Keratinocyte (primary cell): ENCODE measurements around the gene MLNR. TPM values are rescaled to one million over a fixed set of nuclear protein-coding genes. Genes with fewer than 3 reads are reported as not detected.

Experiments used
- DNase-seq: peaks from one replicate; pipeline ENCODE4 v3.0.0-alpha.2; 2011; ENCODE audit warnings: low read depth, missing footprints, low spot score
- FAIRE-seq: peaks from 2 replicates; lab custom pipeline; 2011; peaks lifted over from hg19 to GRCh38; lab: Jason Lieb, UNC
- H2AFZ ChIP-seq: 2 replicates; pipeline ENCODE4 v1.6.0; 2012; ENCODE audit warnings: low read length, control low read depth, inconsistent platforms; ENCODE audit not compliant: control insufficient read depth
- H3K27ac ChIP-seq: 2 replicates; pipeline ENCODE4 v1.5.1; 2011; ENCODE audit warnings: low read length; ENCODE audit not compliant: control insufficient read depth, insufficient read depth
- H3K27me3 ChIP-seq: 3 replicates; pipeline ENCODE4 v1.6.0; 2011; ENCODE audit warnings: low read length; ENCODE audit not compliant: control insufficient read depth, insufficient read depth; ENCODE audit errors: extremely low read depth
- H3K36me3 ChIP-seq, 2 experiments: 2 replicates in 1 of 2; 3 replicates in 1 of 2; pipeline ENCODE4 v1.5.1; 2011; ENCODE audit warnings: low read length in 2 of 2, mild to moderate bottlenecking in 1 of 2; ENCODE audit not compliant: control insufficient read depth in 2 of 2, insufficient read depth in 2 of 2; ENCODE audit errors: extremely low read depth in 1 of 2
- H3K4me1 ChIP-seq: 3 replicates; pipeline ENCODE4 v1.5.1; 2011; ENCODE audit warnings: low read length; ENCODE audit not compliant: control insufficient read depth, insufficient read depth; ENCODE audit errors: extremely low read depth
- H3K4me2 ChIP-seq: 3 replicates; pipeline ENCODE4 v1.6.0; 2011; ENCODE audit warnings: low read depth, low read length; ENCODE audit not compliant: control insufficient read depth, insufficient read depth; ENCODE audit errors: extremely low read depth
- H3K4me3 ChIP-seq, 3 experiments: fragments of 200-600 bp in 1 of 3; sonication (generic) in 1 of 3; 2 replicates in 2 of 3; 3 replicates in 1 of 3; pipeline ENCODE4 v1.5.1; 2011 to 2016; ENCODE audit warnings: low read length in 3 of 3, mild to moderate bottlenecking in 3 of 3, control low read depth in 2 of 3, inconsistent platforms in 1 of 3, low read depth in 1 of 3, mixed read lengths in 1 of 3, mixed run types in 1 of 3, moderate library complexity in 1 of 3; ENCODE audit not compliant: control insufficient read depth in 2 of 3, insufficient read depth in 2 of 3; ENCODE audit errors: extremely low read depth in 1 of 3
- H3K79me2 ChIP-seq: 2 replicates; pipeline ENCODE4 v1.6.0; 2012; ENCODE audit warnings: low read length; ENCODE audit not compliant: control insufficient read depth, insufficient read depth
- H3K9ac ChIP-seq: 3 replicates; pipeline ENCODE4 v1.6.0; 2011; ENCODE audit warnings: low read length; ENCODE audit not compliant: control insufficient read depth, insufficient read depth; ENCODE audit errors: extremely low read depth
- H3K9me1 ChIP-seq: 3 replicates; pipeline ENCODE4 v1.6.0; 2011; ENCODE audit warnings: low read length; ENCODE audit not compliant: control insufficient read depth, insufficient read depth; ENCODE audit errors: extremely low read depth
- H3K9me3 ChIP-seq: 2 replicates; pipeline ENCODE4 v1.5.1; 2012; ENCODE audit warnings: low read depth, low read length; ENCODE audit not compliant: control insufficient read depth
- H4K20me1 ChIP-seq: 3 replicates; pipeline ENCODE4 v1.6.0; 2011; ENCODE audit warnings: low read length; ENCODE audit not compliant: control insufficient read depth, insufficient read depth; ENCODE audit errors: extremely low read depth
- EZH2 ChIP-seq: IDR thresholded peaks from one replicate; pipeline ENCODE4 v1.6.1; 2012; ENCODE audit warnings: inconsistent platforms, mild to moderate bottlenecking, low read length, moderate library complexity
- dilution Hi-C: fragments of 300-500 bp; cut with MboI; formaldehyde crosslinking; loops from one replicate; pipeline ENCODE4 v1.7.0; 2020; ENCODE audit warnings: low sequenced_read_pairs; ENCODE audit not compliant: extremely low pct_ligation_motif_present
- polyA plus RNA-seq, 5 experiments: library from polyadenylated mRNA; depleted of rRNA in 3 of 5; stranded (reverse) in 3 of 5; stranded (forward) in 1 of 5; unstranded in 1 of 5; fragments of >200 nt; gene quantifications; 1 replicate in 1 of 5; 2 replicates in 3 of 5; 3 replicates in 1 of 5; pipeline versions ENCODE4 v1.2.1 to v1.2.3, GENCODE V29; 2011 to 2012; ENCODE audit warnings: missing spikeins in 2 of 5, low read depth in 1 of 5, low replicate concordance in 1 of 5
- TF ChIP-seq, protein P1 (sequence below), 3 experiments: IDR thresholded peaks in 1 of 3; conservative IDR thresholded peaks in 1 of 3; optimal IDR thresholded peaks in 1 of 3; 2 replicates in 2 of 3; 3 replicates in 1 of 3; pipeline versions ENCODE3 to v1.5.1; 2011; ENCODE audit warnings: low read length in 3 of 3, mild to moderate bottlenecking in 3 of 3, moderate library complexity in 2 of 3, control low read depth in 1 of 3, inconsistent platforms in 1 of 3; ENCODE audit not compliant: insufficient read depth in 2 of 3; ENCODE audit errors: extremely low read depth in 1 of 3

MLNR gene
- polyA plus RNA-seq, 1 donor (not counting 4 experiments of a cell fraction or from before 2014, with no cell fraction given), result not detected

DNA sequence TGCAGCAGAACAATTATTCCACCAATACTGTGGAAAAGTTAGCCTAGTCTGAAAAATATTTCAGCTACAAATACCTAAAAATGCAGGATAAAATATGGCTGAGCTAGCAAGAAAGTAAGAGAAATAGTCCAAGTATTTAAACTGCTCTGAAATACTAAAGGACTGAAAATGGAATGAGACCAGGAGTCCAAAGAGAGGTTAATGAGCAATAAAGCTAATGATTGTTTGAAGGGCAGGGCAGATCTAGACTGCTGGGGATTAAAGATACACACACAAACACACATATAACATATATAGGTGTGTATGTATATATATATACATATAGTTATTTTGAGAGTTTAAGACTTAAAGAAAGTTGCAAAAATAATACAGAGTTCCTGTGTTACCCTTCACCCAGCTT lies 25.0 kb downstream of the MLNR start:
- Histone ChIP-seq H3K4me3 (no peak overlapping the region), H3K9me3 (no peaks in the 10 kb centered on the region), H3K9me1 (no peaks in the 10 kb centered on the region), H3K79me2 (peaks cover 7% of the 10 kb centered on the region), H2AFZ (no peak overlapping the region), H3K4me2 (no peak overlapping the region), H4K20me1 (no peaks in the 10 kb centered on the region), H3K9ac (no peak overlapping the region), H3K4me1 (peaks cover 3% of the 10 kb centered on the region), H3K27ac (no peak overlapping the region), H3K27me3 (peaks cover 3% of the 10 kb centered on the region), H3K36me3 (no peaks in the 10 kb centered on the region)
- FAIRE-seq, result no peak
- dilution Hi-C loops, result no loop called here
- TF ChIP-seq, protein P1, sequence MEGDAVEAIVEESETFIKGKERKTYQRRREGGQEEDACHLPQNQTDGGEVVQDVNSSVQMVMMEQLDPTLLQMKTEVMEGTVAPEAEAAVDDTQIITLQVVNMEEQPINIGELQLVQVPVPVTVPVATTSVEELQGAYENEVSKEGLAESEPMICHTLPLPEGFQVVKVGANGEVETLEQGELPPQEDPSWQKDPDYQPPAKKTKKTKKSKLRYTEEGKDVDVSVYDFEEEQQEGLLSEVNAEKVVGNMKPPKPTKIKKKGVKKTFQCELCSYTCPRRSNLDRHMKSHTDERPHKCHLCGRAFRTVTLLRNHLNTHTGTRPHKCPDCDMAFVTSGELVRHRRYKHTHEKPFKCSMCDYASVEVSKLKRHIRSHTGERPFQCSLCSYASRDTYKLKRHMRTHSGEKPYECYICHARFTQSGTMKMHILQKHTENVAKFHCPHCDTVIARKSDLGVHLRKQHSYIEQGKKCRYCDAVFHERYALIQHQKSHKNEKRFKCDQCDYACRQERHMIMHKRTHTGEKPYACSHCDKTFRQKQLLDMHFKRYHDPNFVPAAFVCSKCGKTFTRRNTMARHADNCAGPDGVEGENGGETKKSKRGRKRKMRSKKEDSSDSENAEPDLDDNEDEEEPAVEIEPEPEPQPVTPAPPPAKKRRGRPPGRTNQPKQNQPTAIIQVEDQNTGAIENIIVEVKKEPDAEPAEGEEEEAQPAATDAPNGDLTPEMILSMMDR (optimal IDR thresholded peaks at IDR 0.05 in 1 of 3, IDR thresholded peaks at IDR 0.05 in 1 of 3, conservative IDR thresholded peaks at IDR 0.05 in 1 of 3; ENCODE audit: extremely low read depth in 1 of 3, insufficient read depth in 2 of 3, low read length in 3 of 3), result no peak
- no peak for TF ChIP-seq EZH2
- no peak for DNase-seq

DNA sequence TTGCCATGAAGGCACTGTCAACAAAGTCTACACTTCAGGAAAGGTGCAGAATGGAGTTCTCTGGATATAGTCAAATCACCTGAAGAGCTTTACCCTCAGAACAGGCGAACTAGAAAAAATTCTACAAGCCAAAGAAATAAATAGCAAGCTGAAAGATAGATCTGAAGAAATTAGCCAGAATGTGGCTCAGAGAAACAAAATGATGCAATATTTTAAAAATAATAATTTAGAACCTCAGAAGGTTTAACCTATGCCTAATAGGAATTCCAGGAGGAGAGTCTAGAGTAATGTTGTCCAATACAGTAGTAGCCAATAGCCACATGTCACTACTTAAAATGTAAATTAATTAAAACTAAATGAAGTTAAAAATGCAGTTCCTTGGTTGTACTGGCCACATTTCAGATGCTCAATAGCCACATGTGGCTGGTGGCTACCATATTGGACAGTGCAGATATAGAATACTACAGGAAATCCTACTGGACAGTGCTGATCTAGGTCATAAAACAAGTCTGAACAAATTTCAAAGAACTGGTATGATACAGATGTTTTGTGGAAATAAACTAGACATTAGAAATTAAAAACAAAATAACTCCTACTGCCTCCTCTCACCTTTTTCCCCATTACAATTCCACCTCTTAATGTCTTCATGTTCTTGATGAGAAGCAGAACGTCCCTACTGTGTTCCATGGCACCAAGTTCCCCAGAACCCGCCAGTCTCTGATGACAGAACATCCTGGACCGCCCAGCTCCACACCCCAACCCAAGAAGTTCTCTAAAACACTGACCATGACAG lies 26.9 kb downstream of the MLNR start:
- Histone ChIP-seq H2AFZ (peak overlapping the region; percentile 100), H3K9me1 (no peaks in the 10 kb centered on the region), H3K4me3 (peak overlapping the region; percentile 72 to 95 (median 76)), H3K9me3 (no peaks in the 10 kb centered on the region), H3K9ac (peak overlapping the region; percentile 97), H3K4me1 (peaks cover 3% of the 10 kb centered on the region), H3K27me3 (peaks cover 3% of the 10 kb centered on the region), H3K36me3 (peaks cover 0 to 2% of the 10 kb centered on the region in 2 experiments), H3K27ac (peak overlapping the region; percentile 90), H4K20me1 (no peaks in the 10 kb centered on the region), H3K79me2 (peaks cover 9% of the 10 kb centered on the region), H3K4me2 (peak overlapping the region; percentile 93)
- dilution Hi-C loops, result no loop called here
- FAIRE-seq (peak; percentile 17), DNase-seq (no peak)
- no peak for TF ChIP-seq EZH2
- TF ChIP-seq, protein P1 (optimal IDR thresholded peaks at IDR 0.05 in 1 of 3, IDR thresholded peaks at IDR 0.05 in 1 of 3, conservative IDR thresholded peaks at IDR 0.05 in 1 of 3; ENCODE audit: extremely low read depth in 1 of 3, insufficient read depth in 2 of 3, low read length in 3 of 3), result no peak
